ENCODE data around the gene SPEG.
A peak's percentile ranks its signal among the peaks of the same experiment; 100 is the strongest.

The SPEG gene

DNA sequence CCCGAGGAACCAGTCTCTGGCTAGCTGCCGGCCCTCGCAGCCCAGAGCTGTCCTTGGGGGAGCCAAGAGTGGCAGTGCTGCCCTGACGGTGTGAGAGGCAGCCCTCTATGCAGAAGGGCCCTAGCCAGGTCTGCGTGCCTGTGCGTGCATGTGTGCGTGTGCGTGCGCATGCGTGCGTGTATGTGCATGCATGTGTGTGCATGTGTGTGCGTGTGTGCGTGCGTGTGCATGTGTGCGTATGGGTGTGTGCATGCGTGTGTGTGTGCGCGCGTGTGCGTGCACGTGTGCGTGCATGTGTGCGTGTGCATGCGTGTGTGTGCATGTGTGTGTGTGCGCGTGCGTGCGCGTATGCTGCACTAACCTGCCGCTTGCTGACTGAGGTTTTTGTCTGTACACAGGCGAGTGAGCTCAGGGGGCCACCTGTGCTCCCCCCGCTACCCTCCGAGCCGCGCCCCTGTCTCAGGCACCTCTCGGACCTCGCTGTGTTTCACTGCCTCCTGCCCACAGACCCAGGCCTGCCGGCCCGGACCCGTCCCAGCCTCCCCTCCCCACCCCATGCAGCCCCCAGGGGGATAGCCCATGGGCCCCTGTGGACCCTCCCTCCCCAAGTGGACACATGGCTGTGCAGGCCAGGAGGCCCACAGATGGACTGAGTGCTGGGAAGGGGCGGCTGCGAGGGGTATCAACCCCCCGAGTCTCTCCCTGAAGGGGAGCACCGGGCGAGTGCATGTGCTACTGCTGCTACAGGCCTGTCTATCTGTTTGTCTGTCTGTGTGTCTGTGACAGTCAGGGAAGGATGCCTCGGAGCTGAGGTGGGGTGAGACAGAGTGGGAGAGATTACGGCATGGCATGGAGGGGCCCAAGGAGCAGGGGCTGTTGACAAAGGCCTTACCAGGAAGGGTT, 31.3 kb downstream of the SPEG start:
- DNase-seq = no peak

DNA sequence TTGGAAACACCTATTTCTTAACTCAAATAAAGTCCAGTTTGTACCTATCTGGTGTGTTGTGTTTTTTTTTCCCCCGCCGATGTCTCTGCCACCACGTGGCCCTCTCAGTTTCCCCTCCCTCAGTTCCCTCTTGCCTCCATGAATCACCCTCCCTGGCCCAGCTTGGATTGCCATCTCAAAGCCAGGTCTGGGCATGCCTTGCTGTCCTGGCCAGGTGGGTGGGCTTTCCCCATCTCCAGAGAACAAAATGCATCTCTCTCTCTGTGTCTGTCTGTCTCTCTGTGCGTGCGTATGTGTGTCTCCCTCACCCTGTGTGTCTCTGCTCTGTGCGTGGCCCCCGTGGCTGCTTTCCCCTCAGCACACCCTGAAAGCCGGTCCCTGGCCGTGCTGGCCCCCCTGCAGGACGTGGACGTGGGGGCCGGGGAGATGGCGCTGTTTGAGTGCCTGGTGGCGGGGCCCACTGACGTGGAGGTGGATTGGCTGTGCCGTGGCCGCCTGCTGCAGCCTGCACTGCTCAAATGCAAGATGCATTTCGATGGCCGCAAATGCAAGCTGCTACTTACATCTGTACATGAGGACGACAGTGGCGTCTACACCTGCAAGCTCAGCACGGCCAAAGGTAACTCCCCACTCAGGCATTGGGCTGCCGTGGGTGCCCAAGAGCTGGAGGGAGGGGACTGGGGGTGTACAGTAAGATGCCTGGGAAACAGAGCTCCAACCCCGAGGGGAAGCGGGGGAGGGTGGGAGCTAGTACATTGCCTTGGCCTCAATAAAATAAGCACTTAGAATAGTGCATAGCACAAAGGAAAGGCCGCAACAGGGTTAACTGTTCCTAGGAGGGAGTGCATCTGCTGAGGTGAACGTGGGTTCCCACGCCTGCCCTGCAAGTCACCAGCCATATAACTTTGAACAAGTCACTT, 32.4 kb downstream of the SPEG start:
- DNase-seq = no peak

DNA sequence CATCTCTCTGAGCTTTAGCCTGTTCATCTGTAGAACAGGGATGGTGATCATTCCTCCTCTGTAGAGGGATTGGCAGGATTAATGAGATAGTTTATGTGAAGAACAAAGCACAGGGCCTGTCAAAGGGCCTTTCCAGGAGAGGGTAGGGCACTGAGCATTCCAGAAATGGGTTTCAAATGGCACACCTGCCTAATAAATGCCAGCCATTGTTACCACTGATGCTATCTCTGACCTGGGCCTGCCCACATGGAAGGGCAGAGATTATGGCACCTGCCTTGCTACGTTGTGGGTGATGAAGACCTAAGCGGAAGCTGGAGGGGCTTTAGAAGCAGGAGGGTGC, 33.1 kb downstream of the SPEG start:
- no peak for DNase-seq

DNA sequence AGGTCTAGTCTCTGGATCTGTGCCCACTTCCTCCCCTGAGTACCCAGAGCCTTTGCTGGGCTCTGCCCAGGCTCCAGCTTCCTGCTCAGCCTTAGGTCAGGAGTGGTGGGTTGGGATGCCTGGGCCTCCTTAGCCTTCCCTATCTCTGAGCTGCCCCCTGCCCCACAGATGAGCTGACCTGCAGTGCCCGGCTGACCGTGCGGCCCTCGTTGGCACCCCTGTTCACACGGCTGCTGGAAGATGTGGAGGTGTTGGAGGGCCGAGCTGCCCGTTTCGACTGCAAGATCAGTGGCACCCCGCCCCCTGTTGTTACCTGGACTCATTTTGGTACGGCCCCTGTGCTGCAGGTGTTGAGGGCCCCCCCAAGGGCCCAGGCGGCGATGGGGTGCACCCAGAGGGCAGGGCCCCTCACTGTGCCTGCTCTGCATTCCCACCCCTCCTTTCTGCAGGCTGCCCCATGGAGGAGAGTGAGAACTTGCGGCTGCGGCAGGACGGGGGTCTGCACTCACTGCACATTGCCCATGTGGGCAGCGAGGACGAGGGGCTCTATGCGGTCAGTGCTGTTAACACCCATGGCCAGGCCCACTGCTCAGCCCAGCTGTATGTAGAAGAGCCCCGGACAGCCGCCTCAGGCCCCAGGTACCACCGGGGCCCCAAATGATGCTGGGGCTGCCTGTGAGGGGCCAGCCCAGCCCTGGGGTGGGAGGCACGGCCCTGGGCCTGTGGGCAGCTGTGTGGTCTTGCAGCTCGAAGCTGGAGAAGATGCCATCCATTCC, 34.0 kb downstream of the SPEG start:
- no peak for DNase-seq

DNA sequence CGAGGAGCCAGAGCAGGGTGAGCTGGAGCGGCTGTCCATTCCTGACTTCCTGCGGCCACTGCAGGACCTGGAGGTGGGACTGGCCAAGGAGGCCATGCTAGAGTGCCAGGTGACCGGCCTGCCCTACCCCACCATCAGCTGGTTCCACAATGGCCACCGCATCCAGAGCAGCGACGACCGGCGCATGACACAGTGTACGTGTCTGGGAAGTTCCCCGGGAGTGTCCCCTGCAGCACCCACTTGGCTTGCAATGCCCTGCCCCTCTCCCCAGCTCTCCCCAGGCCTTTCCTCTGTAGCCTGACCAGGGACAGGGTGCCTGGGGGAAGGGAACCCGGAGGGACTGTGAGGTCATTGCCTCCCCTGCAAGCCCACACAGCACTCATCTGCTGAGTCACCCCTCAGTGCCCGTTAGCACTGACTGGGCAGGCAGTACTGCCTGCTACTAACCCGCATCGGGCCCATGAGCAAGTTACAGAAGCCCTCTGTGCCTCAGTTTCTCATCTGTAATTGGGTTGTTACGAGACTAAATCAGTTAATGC, 34.6 kb downstream of the SPEG start:
- no peak for DNase-seq

DNA sequence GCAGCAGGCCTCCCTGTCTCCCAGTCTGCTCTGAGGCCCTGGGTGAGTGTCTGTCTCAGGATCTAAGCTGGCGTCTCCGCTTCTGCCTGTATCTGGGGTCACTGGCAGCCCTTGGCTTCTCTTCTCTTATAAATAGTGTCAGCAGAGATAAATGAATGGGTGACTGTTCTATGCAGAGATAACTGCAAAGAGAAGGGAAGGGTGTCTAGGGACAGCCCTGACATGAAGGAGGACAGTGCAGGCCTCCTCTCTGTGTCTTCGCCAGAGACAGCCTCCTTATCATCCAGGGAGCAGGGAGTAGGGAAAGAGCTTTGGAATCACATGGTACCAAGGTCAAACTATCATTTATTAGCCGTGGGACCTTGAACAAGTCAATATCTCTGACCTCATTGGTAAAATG, 35.8 kb downstream of the SPEG start:
- DNase-seq = no peak

DNA sequence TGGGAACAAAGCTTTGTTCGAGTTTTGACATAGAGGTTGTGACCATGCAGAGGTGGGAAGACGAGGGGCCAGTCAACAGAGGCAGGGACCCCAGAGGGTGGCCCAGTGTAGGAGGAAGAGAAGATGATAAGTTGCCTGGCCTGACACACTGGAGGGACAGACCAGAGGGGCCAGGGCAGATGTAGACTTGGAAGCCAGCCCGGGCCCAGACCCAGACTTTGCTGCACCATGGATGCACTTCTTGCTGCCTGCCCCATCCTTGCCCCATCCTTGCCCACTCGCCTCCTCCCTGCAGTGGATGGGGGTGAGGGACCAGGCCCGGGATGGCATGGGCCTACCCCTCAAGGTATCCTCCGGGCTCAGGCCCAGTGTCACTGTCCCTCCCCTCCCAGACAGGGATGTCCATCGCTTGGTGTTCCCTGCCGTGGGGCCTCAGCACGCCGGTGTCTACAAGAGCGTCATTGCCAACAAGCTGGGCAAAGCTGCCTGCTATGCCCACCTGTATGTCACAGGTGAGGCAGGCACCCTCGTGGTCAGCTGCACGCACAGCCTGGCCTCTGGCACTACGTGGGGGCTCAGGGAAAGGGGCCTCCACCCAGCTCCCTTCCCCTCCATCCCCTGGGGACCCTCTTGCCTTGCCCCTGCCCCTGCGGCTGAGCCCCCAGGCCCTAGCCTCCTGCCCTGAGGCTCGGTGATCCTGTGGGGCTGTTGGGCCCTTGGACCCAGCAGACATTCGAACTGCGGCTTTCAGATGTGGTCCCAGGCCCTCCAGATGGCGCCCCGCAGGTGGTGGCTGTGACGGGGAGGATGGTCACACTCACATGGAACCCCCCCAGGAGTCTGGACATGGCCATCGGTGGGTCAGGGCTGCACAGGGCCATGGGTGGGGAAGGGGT, 37.1 kb downstream of the SPEG start:
- DNase-seq = no peak

DNA sequence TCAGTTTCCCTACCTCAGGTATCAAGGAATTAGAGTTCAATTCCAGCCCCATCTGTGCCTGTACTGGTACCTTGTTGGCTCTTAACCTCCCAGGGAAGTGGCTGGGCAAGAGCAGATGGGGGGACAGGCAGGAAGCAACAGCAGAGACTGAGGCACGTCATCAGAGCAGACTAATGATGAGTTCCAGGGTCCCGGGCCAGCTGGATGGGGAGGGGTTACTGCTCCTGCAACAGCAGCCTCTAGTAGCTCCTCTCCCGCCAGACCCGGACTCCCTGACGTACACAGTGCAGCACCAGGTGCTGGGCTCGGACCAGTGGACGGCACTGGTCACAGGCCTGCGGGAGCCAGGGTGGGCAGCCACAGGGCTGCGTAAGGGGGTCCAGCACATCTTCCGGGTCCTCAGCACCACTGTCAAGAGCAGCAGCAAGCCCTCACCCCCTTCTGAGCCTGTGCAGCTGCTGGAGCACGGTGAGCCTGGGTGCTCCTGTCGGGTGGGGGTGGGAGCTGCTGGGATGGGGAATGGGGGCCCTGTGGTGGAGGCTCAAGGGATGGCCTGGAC, 38.1 kb downstream of the SPEG start:
- DNase-seq = no peak

DNA sequence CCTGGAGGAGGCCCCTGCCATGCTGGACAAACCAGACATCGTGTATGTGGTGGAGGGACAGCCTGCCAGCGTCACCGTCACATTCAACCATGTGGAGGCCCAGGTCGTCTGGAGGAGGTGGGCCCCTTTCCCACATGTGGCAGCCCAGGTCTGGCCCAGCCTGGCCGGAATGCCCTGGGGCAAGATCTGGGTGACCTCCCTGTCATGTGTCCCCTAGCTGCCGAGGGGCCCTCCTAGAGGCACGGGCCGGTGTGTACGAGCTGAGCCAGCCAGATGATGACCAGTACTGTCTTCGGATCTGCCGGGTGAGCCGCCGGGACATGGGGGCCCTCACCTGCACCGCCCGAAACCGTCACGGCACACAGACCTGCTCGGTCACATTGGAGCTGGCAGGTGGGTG, 38.9 kb downstream of the SPEG start:
- DNase-seq = no peak

DNA sequence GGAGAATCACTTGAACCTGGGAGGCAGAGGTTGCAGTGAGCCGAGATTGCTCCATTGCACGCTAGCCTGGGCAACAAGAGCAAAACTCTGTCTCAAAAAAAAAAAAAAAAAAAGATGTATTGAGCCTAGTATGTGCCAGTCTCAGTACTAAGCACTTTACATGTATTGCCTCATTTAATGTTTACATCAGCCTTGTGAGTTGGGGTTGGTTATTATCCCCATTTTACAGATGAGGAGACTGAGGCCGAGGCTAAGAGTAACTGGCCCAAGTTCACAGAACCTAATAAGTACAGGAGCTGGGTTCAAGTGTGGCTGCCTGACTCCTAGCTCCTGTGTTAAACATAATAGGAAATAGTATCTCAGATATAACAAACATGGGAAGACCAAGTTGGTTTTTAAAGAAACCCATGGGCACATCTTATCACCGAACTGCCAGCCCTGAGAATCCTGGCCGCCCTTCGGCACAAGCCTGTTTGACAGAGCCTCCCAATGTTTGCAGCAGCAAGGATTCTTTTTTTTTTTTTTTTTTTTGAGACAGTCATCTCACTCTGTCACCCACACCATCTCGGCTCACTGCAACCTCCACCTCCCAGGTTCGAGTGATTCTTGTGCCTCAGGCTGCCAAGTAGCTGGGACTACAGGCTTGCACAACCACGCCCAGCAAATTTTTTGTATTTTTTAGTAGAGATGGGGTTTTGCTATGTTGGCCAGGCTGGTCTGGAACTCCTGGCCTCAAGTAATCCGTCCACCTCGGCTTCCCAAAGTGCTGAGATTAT, 39.8 kb downstream of the SPEG start:
- no peak for DNase-seq

DNA sequence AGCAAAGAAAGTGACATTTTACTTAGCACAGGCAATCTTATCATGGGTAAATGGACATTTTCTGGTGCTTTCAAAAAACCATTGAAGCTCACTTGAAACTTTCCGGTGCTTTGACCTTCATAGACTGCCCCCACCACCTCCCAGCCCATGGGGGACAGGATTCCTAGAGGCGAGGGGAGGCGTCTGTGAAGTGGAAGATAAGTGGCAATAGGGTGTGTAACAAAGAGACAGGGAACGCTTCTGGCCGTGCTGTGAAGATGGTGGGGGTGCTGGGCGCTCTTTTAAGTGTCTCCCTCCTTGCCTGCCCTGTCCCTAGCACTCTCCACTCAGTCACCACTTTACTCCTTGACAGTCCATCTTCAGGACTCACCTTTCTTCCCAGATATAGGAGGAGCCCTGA, 40.6 kb downstream of the SPEG start:
- DNase-seq = no peak

DNA sequence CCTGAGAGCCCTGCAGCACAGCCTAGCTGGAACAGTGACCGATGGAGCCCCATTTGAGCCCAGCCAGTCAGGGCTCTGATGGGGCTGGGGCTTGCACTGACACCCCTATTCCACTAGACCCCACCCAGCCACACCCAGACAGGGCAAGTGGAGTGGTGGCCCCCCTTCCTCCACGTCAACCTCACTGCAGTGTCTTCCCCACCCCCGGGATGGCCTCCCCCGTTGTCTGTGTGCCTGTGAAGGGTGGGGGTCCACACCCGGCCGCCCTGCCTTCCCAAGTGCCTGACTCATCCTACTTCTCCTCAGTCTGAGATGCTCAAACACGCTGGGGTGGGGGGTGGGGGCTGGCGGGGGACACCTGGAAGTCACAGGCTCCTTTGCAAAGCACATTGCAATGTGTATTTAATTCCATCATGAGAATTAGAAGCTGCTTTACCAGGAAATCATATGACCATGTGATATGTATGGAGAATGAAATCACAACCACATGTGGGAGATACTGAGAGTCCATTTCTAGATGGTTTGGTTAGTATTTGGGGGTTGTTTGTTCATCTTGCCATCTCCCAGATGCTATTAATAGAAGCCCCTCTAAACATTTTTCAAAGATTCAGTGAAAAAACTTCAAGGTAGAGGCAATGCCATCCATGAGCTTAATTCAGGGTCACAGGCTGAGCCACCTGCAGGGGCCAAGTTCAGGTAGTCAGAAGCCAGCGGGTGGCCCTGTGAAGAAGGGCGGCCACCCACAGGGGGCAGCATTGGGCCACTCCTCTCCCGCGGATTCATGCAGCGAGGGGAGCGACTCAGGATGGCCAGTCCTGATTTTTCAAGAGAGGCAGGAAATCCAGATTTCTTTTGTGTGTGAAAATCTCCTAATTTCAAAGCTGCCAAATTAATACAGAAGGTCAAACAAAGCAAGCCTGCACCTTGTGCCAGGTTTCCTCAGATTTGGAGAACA, 41.3 kb downstream of the SPEG start:
- peak; percentile 92 for DNase-seq

DNA sequence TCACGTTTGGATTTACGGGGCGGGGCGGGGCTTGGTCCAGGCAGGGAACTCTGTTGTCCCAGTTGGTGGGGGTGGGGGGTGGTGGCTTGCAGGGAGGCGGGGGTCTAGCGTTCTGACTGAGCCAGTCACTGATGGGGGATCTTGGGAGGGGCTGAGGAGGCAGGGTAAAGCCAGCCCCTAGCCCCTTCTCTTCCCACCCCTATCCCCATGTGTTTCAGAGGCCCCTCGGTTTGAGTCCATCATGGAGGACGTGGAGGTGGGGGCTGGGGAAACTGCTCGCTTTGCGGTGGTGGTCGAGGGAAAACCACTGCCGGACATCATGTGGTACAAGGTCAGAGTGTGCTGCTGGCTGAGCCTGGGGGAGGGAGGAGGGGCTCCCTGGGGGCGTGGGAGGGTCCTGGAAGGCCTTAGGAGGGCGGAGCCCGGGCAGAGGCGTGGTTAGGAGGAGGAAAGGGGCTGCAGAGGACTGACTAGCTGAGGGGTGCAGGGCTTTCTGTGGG, 42.1 kb downstream of the SPEG start:
- peak; percentile 81 for DNase-seq

DNA sequence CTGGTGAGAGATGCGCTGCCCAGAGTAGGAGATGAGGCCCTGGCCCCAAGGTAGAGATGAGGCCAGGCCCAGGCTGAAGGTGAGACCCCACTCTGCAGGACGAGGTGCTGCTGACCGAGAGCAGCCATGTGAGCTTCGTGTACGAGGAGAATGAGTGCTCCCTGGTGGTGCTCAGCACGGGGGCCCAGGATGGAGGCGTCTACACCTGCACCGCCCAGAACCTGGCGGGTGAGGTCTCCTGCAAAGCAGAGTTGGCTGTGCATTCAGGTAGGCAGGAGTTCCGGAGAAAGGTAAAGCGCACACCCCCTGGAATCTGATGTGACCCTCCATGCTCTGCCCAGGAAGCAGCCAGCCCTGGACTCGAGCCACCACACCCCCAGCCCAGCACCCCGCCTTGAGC, 42.5 kb downstream of the SPEG start:
- no peak for DNase-seq

DNA sequence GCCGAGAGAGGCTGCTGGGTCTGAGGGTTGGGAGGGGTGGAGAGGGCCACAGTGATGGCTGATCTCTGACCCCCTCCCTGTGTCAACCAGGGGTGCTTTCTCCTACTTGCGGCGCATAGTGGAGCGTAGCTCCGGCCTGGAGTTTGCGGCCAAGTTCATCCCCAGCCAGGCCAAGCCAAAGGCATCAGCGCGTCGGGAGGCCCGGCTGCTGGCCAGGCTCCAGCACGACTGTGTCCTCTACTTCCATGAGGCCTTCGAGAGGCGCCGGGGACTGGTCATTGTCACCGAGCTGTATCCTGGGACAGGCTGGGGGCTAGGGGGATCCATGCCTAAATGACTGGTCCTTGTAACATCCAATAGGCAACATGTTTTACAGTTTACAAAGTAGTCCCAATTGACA, 43.2 kb downstream of the SPEG start:
- no peak for DNase-seq

DNA sequence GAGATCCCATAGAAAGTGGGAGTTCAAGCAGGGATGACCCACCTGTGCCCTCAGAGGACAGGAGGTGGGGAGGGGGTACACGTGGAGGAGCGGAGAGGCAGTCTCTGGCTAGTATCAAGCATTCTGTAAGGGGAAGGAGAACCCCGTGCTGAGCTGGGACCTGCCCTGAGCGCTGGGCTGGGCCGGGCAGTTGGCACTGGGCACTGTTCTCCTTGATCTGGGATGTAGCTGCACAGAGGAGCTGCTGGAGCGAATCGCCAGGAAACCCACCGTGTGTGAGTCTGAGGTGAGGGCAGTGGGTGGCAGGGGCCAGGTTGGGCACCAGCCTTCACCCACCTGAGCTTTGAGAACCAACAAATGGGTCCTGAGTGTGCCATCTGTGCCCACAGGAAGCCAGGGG, 44.3 kb downstream of the SPEG start:
- DNase-seq = no peak

DNA sequence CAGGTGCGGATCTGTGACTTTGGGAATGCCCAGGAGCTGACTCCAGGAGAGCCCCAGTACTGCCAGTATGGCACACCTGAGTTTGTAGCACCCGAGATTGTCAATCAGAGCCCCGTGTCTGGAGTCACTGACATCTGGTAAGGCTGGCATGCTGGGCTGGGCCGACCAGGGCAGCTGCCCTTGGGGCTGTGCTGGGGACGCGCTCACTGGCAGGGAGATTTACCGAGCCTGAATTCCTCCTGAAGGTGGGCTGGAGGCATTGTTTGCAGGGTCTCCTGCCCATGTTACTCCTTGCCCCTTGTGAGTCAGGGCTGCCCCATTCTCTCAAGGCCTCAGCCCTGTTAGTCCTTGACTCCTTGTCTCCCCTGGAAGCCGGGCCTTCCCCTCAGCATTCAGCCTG, 45.4 kb downstream of the SPEG start:
- DNase-seq = no peak

DNA sequence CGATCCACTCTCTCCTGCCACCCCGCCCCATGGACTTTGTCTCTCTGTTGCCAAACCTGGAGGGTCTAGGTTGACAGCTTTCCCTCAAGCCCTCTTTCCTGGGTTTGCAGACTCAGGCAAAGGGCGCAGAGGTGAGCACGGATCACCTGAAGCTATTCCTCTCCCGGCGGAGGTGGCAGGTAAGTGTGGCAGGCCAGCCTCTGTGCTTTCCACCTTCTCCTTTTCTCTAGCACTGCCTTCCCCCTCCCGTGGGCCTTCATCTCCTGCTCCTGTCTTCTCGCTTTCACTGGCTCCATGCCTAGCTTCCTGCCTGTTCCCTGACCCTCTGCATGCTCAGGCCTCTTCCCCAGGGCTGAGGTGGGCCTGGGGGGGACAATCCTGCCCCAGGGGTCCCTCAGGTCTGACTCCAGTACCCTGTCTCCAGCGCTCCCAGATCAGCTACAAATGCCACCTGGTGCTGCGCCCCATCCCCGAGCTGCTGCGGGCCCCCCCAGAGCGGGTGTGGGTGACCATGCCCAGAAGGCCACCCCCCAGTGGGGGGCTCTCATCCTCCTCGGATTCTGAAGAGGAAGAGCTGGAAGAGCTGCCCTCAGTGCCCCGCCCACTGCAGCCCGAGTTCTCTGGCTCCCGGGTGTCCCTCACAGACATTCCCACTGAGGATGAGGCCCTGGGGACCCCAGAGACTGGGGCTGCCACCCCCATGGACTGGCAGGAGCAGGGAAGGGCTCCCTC, 48.2 kb downstream of the SPEG start:
- DNase-seq = no peak

All from eye (tissue), 1 donor.